GM12878 (cell line): ENCODE results near the gene RGS14. TPM values are rescaled to one million over a fixed set of nuclear protein-coding genes. Genes with fewer than 3 reads are reported as not detected.
A peak's percentile ranks its signal among the peaks of the same experiment; 100 is the strongest.

Source experiments
- BCL11A ChIP-seq: IDR thresholded peaks from 2 replicates; pipeline ENCODE4 v1.6.1; 2011; ENCODE audit warnings: low read depth, low read length
- CBX3 ChIP-seq: fragments of 200-600 bp; sonication (generic); IDR thresholded peaks from 2 replicates; pipeline ENCODE4 v1.6.1; 2016; ENCODE audit warnings: low read depth, borderline replicate concordance
- CBX5 ChIP-seq: sonication (generic); IDR thresholded peaks from 2 replicates; pipeline ENCODE4 v1.6.1; 2016; ENCODE audit warnings: low read depth, moderate library complexity, mild to moderate bottlenecking, inconsistent platforms
- EP300 ChIP-seq, 2 experiments: fragments of 150-350 bp in 1 of 2; IDR thresholded peaks; 2 replicates each; pipeline ENCODE4 v1.6.1; 2011 to 2012; ENCODE audit warnings: low read depth in 2 of 2, low read length in 2 of 2, borderline replicate concordance in 1 of 2, improper control_type of control experiment in 1 of 2, inconsistent platforms in 1 of 2; ENCODE audit not compliant: control insufficient read depth in 1 of 2
- JUNB ChIP-seq: IDR thresholded peaks from 2 replicates; pipeline ENCODE4 v1.6.1; 2016; ENCODE audit warnings: antibody characterized with exemption, mild to moderate bottlenecking
- MTA2 ChIP-seq: fragments of 450-650 bp; IDR thresholded peaks from 2 replicates; pipeline ENCODE4 v1.6.1; 2016; ENCODE audit warnings: low read depth, mild to moderate bottlenecking, moderate library complexity
- NFXL1 ChIP-seq: fragments of 450-650 bp; IDR thresholded peaks from 2 replicates; pipeline ENCODE4 v1.6.1; 2017; ENCODE audit warnings: antibody characterized with exemption, mild to moderate bottlenecking, borderline replicate concordance
- NR2C2 ChIP-seq: IDR thresholded peaks from 2 replicates; pipeline ENCODE4 v1.6.1; 2011; ENCODE audit warnings: borderline replicate concordance, low read depth; ENCODE audit not compliant: control insufficient read depth, insufficient read length
- PAX8 ChIP-seq: fragments of 450-650 bp; IDR thresholded peaks from 2 replicates; pipeline ENCODE4 v1.6.1; 2017; ENCODE audit warnings: mild to moderate bottlenecking, moderate library complexity
- RAD21 ChIP-seq: IDR thresholded peaks from 2 replicates; pipeline ENCODE4 v1.6.1; 2011; ENCODE audit warnings: mild to moderate bottlenecking, low read depth, low read length, moderate library complexity; ENCODE audit not compliant: insufficient read depth
- RB1 ChIP-seq: fragments of 450-650 bp; formaldehyde crosslinking; IDR thresholded peaks from 2 replicates; pipeline ENCODE4 v1.6.1; 2017; ENCODE audit warnings: mild to moderate bottlenecking, borderline replicate concordance
- RUNX3 ChIP-seq: IDR thresholded peaks from 2 replicates; pipeline ENCODE4 v1.6.1; 2012; ENCODE audit warnings: low read length, inconsistent platforms
- SIN3A ChIP-seq: IDR thresholded peaks from 2 replicates; pipeline ENCODE4 v1.6.1; 2012; ENCODE audit warnings: low read depth, low read length, improper control_type of control experiment
- SMAD1 ChIP-seq: fragments of 450-650 bp; IDR thresholded peaks from 2 replicates; pipeline ENCODE4 v1.6.1; 2018; ENCODE audit warnings: mild to moderate bottlenecking, low read depth; ENCODE audit not compliant: partially characterized antibody
- ZNF217 ChIP-seq: fragments of 450-650 bp; IDR thresholded peaks from 2 replicates; pipeline ENCODE4 v1.6.1; 2017; ENCODE audit warnings: antibody characterized with exemption, mild to moderate bottlenecking
- ZNF622 ChIP-seq: fragments of 450-650 bp; IDR thresholded peaks from 2 replicates; pipeline ENCODE4 v1.6.1; 2017; ENCODE audit warnings: mild to moderate bottlenecking, inconsistent platforms
- ZSCAN29 ChIP-seq: fragments of 450-650 bp; IDR thresholded peaks from 2 replicates; pipeline ENCODE4 v1.6.1; 2017; ENCODE audit warnings: mild to moderate bottlenecking, moderate library complexity
- polyA plus RNA-seq, 11 experiments: library from polyadenylated mRNA; depleted of rRNA in 4 of 11; unstranded in 6 of 11; stranded (reverse) in 5 of 11; fragments of >200 nt; fragmentation: Nextera tagmentation in 4 of 11; fragmentation: Illumina TruSeq in 1 of 11; extraction: Ambion mirVana in 4 of 11; extraction: Trizol in 1 of 11; gene quantifications; 1 replicate in 1 of 11; 2 replicates in 10 of 11; pipeline versions ENCODE4 v1.2.1 to v1.2.3, GENCODE V29; 2011 to 2016; ENCODE audit warnings: inconsistent platforms in 2 of 11, missing spikeins in 2 of 11, low read depth in 1 of 11
- total RNA-seq, 4 experiments: library from RNA; depleted of rRNA in 3 of 4; stranded (reverse); fragments of >200 nt in 3 of 4; fragmentation: Illumina TruSeq in 1 of 4; extraction: Trizol in 1 of 4; gene quantifications; 2 replicates each; pipeline versions ENCODE4 v1.2.1 to v1.2.3, GENCODE V29; 2013 to 2021
- TF ChIP-seq, protein P1 (sequence below): fragments of 450-650 bp; formaldehyde crosslinking; IDR thresholded peaks from 2 replicates; pipeline ENCODE4 v1.4.0; 2020; ENCODE audit warnings: mild to moderate bottlenecking, moderate library complexity
- TF ChIP-seq, protein P2 (sequence below): fragments of 450-650 bp; IDR thresholded peaks from 2 replicates; pipeline ENCODE4 v1.6.1; 2018; ENCODE audit warnings: mild to moderate bottlenecking, low read depth, moderate library complexity; ENCODE audit not compliant: partially characterized antibody
- TF ChIP-seq, protein P3 (sequence below): IDR thresholded peaks from 2 replicates; pipeline ENCODE4 v1.6.1; 2012; ENCODE audit warnings: low read length, inconsistent platforms

The RGS14 gene
- total and polyA plus RNA-seq, 10 of the 15 experiments (the other 5 are each of a cell fraction or from before 2014, with no cell fraction given), result 0.19 to 88.7 (median 54.8) TPM

DNA sequence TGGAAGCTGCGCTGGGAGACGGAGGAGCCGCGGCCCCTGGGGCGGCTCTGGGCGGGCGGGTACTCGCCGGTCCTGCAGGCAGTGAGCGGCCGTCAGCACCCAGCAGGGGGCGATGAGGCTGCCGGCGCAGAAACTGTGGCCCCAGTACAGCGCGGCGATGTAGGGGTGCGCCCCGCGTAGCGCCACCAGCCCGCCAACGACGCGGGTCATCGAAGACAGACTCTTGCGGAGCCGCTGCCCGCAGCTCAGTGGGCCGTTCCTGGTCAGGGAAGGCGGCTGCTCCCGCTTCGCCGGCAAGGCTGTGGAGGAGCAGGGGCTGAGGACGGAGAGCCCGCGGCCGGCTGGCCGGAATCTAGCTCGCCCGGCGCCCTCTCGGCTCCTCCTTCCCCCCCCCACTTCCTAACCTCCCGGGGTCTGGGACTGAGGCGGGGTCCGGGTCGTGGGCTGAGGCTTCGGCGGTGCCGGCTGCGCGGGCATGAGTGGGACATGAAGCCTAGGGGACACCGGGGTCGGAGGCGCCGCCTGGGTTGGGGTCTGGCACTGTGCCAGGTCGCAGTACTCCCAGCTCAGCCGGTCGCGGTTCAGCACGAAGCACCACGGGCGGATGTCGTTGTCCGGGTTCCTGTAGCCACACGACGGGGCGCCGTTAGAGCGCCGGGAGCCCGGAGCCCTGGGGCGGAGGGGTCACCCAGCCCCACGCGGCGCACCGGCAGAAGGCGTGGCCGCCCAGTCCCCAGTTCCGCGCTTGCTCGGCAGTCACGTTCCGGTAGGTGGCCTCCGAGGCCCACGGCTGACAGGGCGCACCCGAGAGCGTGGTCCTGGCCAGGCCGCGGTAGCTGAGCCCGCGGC is 46.3 kb downstream of the RGS14 start (continued):
- TF ChIP-seq, protein P1, sequence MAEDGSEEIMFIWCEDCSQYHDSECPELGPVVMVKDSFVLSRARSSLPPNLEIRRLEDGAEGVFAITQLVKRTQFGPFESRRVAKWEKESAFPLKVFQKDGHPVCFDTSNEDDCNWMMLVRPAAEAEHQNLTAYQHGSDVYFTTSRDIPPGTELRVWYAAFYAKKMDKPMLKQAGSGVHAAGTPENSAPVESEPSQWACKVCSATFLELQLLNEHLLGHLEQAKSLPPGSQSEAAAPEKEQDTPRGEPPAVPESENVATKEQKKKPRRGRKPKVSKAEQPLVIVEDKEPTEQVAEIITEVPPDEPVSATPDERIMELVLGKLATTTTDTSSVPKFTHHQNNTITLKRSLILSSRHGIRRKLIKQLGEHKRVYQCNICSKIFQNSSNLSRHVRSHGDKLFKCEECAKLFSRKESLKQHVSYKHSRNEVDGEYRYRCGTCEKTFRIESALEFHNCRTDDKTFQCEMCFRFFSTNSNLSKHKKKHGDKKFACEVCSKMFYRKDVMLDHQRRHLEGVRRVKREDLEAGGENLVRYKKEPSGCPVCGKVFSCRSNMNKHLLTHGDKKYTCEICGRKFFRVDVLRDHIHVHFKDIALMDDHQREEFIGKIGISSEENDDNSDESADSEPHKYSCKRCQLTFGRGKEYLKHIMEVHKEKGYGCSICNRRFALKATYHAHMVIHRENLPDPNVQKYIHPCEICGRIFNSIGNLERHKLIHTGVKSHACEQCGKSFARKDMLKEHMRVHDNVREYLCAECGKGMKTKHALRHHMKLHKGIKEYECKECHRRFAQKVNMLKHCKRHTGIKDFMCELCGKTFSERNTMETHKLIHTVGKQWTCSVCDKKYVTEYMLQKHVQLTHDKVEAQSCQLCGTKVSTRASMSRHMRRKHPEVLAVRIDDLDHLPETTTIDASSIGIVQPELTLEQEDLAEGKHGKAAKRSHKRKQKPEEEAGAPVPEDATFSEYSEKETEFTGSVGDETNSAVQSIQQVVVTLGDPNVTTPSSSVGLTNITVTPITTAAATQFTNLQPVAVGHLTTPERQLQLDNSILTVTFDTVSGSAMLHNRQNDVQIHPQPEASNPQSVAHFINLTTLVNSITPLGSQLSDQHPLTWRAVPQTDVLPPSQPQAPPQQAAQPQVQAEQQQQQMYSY (CRISPR knock-in tag), result no peak
- TF ChIP-seq SIN3A (no peak), RAD21 (peak; percentile 87), CBX3 (no peak), SMAD1 (peak; percentile 99), BCL11A (no peak), RUNX3 (peak; percentile 8; the same call in 1 of the 2 replicates), ZNF622 (no peak), PAX8 (no peak), ZNF217 (no peak), NFXL1 (peak; percentile 85; the same call in 1 of the 2 replicates), EP300 (IDR thresholded peaks at IDR 0.05; ENCODE audit: borderline replicate concordance in 1 of 2, control insufficient read depth in 1 of 2, low read depth in 2 of 2, low read length in 2 of 2) (no peak), NR2C2 (no peak), JUNB (no peak), MTA2 (no peak), RB1 (peak; percentile 54; the same call in 1 of the 2 replicates), ZSCAN29 (no peak), CBX5 (no peak)
- TF ChIP-seq, protein P2, sequence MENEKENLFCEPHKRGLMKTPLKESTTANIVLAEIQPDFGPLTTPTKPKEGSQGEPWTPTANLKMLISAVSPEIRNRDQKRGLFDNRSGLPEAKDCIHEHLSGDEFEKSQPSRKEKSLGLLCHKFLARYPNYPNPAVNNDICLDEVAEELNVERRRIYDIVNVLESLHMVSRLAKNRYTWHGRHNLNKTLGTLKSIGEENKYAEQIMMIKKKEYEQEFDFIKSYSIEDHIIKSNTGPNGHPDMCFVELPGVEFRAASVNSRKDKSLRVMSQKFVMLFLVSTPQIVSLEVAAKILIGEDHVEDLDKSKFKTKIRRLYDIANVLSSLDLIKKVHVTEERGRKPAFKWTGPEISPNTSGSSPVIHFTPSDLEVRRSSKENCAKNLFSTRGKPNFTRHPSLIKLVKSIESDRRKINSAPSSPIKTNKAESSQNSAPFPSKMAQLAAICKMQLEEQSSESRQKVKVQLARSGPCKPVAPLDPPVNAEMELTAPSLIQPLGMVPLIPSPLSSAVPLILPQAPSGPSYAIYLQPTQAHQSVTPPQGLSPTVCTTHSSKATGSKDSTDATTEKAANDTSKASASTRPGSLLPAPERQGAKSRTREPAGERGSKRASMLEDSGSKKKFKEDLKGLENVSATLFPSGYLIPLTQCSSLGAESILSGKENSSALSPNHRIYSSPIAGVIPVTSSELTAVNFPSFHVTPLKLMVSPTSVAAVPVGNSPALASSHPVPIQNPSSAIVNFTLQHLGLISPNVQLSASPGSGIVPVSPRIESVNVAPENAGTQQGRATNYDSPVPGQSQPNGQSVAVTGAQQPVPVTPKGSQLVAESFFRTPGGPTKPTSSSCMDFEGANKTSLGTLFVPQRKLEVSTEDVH, result no peak
- TF ChIP-seq, protein P3, sequence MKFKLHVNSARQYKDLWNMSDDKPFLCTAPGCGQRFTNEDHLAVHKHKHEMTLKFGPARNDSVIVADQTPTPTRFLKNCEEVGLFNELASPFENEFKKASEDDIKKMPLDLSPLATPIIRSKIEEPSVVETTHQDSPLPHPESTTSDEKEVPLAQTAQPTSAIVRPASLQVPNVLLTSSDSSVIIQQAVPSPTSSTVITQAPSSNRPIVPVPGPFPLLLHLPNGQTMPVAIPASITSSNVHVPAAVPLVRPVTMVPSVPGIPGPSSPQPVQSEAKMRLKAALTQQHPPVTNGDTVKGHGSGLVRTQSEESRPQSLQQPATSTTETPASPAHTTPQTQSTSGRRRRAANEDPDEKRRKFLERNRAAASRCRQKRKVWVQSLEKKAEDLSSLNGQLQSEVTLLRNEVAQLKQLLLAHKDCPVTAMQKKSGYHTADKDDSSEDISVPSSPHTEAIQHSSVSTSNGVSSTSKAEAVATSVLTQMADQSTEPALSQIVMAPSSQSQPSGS, result no peak
